RCC 7860 (cell line): ENCODE data around the gene TBX4.
A peak's percentile ranks its signal among the peaks of the same experiment; 100 is the strongest.
"Not testable (repeated sequence)": the region's sequence is repeated elsewhere in the genome, so short reads cannot be mapped to it uniquely, and the experiment has no call there.

ENCODE experiments used
- DNase-seq: peaks from one replicate; pipeline ENCODE4 v3.0.0-alpha.2; 2015; ENCODE audit warnings: low spot score
- FAIRE-seq: peaks from 2 replicates; lab custom pipeline; 2012; peaks lifted over from hg19 to GRCh38; lab: Jason Lieb, UNC

TBX4 gene

DNA sequence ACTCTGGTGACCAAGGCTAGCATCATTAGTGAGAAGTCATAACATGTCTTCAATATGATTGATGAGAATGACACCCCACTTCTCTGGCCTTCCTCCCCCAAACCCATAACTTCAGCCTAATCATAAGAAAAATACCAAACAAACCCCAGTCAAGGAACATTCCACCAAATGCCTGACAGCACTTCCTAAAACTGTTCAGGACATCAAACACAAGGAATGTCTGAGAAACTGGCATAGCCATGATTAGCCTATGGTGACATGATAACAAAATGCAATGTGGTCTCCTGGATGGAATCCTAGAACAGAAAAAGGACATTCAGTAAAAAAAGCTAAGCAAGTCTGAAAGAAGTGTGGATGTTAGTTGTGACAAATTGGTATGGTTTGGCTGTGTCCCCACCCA, 24.7 kb upstream of the TBX4 start:
- DNase-seq (peak; percentile 19), FAIRE-seq (no peak)

DNA sequence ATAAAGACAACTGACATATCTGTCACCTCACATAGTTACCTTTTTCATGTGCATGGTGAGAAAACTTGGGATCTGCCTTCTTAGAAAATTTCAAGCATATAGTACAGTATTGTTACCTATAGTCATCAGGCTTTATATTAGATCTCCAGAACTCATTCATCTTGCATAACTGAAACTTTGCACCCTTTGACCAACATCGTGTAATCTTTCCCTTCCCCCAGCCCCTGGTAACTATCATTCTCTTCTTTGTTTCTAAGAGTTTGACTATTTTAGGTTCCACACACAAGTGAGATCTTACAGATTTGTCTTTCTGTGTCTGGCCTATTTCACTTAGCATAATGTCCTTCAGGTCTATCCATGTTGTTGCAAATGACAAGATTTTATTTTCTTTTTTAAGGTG, 22.9 kb upstream of the TBX4 start:
- DNase-seq, result no peak
- FAIRE-seq, result no peak

DNA sequence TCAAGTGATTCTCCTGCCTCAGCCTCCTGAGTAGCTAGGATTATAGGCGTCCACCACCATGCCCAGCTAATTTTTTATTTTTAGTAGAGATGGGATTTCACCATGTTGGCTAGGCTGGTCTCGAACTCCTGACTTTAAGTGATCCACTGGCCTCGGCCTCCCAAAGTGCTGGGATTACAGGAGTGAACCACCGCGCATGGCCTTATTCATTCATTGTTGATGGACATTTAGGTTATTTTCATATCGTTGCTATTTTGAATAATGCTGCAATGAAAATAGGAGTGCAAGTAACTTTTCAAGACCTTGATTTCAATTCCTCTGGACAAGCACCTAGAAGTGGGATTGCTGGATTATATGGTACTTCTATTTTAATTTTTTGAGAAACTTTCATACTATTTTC, 22.4 kb upstream of the TBX4 start:
- not testable (repeated sequence) for DNase-seq, FAIRE-seq

DNA sequence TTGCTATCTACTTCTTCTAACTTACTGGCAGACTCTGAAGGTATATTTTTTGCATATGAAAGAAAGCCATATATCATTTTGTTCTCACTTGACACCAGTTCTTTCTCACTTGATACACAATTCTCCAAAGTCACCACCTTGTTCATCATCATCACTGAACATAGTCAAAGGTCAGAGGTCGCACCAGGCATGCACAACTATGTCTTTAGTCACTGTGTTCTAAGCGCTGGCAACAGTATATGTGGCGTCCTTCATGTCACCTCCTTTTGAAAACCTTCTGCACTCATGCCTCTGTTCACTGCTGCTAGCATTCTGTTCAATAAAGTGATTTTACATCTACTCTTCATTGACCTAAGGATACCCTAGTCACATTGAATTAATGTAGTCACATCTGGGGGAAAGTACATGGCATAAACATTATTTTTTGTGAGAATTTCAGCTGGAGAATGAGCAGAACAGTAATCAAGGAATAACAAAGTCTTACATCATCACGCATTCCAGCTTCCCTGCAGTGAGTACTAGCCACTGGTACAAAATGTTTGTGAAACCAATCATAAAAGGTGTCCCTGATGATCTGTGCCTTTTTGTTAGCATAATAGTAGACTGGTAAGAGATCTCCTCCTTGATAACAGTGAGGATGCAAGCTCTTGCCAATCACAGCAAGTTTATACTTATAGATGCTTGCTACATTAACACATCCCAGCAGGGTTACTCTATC, 20.5 kb upstream of the TBX4 start:
- DNase-seq (peak; percentile 38), FAIRE-seq (no peak)

DNA sequence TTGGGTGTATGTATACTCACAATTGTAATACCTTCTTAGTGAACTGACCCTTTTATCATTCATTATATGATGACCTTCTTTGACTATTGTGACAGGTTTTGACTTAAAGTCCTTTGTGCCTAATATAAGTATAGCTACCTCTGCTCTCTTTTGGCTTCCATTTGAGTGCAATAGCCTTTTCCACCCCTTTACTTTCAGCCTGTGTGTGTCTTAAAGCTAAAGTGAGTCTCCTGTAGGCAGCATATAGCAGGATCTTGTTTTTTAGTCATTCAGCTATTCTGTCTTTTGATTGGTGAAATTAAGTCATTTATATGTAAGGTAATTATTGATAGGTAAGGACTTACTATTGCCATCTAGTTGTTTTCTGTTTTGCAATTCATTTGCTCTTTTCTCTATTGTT, 15.9 kb upstream of the TBX4 start:
- DNase-seq (no peak), FAIRE-seq (no peak)

DNA sequence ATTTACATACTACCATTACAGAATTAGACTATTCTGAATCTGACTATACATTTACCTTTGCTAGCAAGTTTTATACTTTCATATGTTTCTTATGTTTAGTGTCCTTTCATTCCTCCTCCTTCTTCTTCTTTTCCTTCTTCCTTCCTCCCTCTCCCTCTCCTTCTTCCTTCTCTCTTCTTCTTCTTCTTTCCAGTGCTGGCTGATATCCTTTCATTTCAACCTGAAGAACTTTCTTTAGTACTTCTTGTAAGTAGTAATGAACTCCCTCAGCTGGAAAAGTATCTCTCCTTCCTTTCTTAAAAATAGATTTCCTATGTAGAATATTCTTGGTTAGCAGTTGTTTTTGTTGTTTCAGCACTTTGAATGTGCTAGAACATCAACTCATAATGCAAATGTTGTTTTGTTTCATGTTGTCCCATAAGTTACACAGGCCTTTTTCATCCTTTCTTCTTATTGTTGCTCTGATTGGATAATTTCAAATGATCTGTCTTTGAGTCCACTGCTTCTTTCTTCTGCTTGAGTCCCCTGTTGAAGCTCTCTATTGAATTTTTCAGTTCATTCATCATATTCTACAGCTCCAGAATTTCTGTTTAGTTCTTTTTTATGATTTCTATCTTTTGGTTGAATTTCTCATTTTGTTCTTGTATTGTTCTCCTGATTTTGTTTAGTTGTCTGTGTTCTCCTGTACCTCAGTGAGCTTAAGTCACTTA, 15.1 kb upstream of the TBX4 start:
- DNase-seq (no peak), FAIRE-seq (no peak)

DNA sequence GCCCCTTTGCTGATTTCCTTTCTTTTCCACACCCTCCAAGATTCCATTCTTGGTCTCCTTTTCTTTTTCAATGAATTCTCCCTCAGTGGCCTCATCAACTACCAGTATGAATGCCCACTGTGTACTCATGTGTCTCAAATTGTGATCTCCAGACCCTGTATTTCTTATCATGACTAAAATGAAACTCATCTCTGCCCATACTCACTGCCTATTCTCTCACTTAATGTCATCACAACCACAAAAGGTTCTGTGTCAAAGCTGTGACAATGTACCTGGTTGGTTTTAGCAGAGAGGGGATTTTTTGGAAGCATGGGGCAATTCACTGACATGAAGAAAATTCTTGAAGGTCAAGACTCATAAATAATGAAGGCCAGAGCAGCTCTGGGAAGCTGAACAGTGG, 11.5 kb upstream of the TBX4 start:
- no peak for FAIRE-seq

DNA sequence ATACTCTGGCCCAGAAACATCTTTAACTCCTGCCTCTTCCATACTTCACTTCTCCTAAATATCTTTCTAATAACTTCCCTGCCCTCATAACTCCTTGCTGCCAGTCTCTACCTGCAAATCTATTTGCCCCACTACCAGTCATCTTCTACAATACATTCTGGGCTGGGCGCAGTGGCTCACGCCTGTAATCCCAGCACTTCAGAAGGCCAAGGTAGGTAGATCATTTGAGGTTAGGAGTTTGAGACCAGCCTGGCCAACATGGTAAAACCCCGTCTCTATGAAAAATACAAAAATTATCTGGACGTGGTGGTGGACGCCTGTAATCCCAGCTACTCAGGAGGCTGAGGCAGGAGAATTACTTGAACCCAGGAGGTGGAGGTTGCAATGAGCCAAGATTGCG, 10.7 kb upstream of the TBX4 start:
- not testable (repeated sequence) for DNase-seq, FAIRE-seq

More for the DNA sequence above, 11.5 kb upstream of the TBX4 start:
- no peak for DNase-seq

DNA sequence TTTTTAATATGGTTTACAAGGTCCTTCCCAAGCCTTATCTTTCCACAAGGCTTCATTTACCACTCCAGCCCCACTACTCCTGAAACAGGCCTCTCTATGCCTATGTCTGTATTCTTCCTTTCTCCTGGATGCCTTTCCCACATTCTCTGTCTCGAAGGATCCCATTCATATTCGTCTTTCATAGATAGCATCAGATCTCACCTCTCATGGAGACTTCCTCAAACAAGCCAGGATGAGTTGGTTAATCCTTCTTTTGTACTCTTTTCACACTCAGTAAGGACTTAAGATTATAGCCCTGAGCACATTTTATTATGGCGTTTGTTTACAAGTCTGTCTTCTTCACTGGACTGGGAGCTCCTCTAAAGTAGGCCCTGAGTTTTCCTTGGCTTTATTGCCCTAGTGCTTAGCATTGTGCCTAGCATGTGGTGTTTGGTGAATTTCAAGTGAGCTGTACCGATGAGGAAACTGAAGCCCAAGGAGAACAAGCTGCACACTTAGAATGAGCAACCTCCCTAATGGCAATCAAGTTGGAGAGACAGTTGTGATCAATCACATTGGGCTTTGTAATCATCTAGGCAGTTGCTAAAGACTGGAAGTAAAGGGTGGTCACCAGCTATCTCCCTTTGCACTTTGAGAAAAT, 10.0 kb upstream of the TBX4 start:
- DNase-seq (no peak), FAIRE-seq (no peak)

DNA sequence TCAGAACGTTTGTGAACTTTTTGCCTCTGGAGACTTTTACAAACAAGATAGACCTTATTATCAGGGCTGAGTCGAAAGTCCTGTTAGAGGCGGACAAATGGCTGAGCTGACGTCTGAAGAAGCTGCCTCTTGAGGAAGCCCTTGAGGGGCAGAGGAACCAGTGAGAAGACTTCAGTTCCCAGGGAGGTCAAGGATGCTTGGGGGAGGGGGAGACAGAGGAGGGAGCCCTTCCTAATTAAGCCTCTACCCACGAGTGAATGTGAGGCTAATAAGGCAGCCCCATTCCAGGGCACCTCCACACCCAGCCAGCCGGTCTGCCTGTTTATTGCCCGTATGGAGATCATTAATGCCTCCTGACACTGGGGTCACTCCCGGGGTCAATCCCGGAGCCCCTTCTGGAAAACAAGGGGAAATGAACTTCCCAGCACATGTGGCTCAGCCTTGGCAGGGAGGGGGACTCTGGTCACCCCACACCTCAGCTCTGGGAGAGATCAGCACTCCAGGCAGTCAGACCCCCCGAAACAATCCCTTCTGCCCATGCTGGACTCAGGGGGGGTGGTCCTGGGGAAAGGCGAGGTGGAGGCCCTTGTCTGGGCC, 9.2 kb upstream of the TBX4 start:
- DNase-seq, result no peak

DNA sequence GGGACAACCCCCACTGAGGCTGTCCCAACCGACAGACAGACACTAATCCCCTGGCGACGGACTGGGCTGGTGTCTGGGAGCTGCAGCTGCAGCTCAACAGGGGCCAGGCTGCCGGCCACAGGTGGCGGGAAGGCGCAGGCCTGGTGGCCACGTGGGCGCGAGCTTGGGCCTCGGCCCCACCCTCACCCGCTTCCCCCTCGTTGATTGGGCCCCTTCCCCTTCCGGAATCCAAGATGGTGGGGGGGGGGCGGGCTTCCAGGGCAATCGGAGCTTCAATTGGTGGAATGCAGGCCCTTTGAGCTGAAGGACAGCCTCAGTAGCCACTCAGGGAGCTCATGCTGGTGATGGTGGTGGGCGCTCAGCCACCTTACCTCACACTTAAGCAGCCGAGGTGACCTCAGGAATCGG, 8.7 kb upstream of the TBX4 start:
- DNase-seq (no peak), FAIRE-seq (no peak)

More for the DNA sequence above, 9.2 kb upstream of the TBX4 start:
- no peak for FAIRE-seq

DNA sequence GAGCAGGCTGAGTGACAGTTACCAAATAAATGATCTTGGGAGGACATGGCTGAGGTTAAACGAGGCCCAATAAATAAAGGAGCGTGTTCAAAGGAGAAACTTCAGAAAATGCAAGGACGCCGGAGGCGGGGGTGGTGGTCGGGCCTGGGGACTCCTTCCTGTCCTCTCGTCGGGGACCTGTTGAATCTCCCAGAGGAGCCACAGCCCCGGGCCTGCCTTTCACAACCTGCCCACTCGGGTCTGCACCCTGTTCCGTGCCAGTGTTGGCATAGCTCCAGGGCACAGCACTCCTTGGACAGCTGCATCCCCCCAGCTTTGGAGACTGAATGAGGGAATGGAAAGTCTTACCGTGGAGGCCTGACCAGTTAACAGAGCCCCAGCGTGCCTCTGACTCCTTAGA, 8.1 kb upstream of the TBX4 start:
- DNase-seq (no peak), FAIRE-seq (no peak)

DNA sequence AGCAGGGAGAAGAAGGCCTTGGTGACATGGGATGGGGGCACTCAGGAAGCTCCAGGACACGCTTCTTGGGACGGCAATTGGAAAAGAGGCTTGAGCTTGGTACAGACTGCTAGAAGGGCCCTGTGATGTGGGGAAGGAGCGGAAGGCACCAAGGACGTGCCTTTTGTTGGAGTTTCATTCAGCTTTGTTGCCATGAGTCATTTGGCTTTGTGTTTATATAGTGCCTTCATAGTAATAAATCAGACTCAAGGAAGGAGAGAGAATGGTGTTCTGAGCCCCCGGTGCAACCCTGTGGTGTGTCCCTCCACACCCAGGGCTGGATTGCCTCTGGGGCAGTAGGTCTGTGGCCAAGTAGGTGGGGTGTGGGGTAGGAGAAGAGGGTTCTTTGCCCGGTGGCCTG, 7.4 kb upstream of the TBX4 start:
- DNase-seq (no peak), FAIRE-seq (no peak)

DNA sequence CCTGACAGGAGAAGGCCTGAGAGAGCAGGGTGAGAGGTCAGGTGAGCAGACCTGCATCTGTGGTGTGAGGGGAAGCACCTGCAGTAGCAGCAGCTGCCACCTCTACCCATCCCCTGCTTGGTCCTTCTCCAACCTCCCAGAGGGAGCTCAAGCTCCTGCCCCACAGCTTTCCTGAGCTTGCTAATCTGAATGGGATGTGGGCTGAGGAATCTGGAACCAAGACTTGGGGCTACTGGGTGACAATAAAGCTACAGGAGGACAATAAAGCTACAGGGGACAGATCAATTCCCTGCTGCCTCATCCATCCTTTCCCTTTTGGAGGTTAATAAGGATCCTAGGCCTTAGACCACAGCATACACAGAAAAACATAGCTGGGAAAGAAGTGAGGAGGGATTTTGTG, 4.9 kb upstream of the TBX4 start:
- DNase-seq (no peak), FAIRE-seq (no peak)

DNA sequence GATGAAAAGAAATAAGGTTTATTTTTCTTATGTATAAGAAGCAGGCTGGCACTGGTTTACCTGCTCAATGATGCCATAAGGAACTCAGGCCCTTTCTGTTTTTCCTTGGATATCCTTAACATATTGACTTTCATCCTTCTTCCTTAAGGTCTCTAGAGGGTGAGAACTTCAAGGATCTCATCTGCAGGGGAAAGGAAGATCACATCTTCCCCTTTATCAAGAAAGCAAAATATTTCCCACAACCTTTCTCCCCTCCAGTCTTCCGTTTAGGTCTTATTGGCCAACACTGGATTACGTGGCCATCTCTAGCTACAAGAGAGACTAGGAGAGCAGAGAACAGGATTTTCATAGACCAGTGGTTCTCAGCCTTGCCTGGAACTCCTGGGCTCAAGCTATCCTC, 4.2 kb upstream of the TBX4 start:
- no peak for DNase-seq
- FAIRE-seq, result no peak

DNA sequence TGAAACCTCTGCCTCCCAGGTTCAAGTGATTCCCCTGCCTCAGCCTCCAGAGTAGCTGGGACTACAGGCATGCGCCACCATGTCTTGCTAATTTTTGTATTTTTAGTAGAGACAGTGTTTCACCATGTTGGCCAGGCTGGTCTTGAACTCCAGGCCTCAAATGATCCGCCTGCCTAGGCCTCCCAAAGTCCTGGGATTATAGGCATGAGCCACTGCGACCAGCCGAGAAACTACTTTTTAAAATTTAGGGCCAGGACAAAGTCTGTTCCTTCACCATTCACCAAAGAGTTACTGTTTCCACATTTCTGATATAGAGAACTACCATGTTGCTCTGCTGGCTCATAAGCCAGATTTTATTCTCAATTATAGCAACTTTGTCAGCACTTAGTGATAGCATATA, 3.1 kb upstream of the TBX4 start:
- not testable (repeated sequence) for DNase-seq, FAIRE-seq

DNA sequence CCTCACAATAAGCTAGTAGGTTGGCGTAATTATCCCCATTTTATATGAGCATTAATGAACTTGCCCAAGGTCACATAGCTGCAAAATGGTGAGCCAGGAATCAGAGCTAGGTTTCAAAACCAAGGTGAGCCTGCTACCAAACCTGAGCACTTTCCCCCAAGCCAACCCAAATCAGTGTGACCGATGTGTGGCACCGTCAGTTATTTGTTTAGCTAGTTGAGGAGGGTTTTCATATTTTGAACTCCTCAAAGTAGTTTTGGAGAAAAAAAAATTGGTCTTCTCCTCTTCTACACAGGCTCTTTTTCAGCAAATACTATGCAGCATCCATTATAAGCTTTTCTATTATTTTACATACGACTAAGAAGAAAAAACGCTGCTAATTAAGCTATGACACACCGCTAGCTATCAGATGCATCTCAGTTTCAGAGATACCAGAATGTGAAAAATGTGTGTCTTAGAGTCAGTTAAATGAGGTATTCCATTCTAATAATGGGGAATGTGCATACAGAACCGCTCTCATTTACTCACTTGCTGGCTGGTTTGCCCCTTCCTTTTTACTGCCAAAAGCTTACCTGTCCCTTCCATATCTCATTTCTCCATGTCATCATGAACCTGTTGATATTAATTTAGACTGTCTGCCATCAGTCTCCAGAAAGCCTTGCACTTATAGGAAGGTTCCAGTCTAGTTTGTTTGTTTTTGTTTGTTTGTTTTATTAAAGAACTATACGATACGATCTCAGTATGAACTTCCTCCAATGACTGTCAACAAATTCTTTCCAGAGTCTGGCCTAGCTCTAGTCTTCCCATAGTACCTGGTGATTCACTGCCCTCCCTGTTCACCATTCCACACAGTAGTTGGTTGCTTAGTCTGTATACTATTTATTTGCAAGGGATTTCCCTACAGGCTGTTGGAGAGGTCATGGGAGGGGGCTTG, 2.2 kb upstream of the TBX4 start:
- DNase-seq, result no peak
- FAIRE-seq, result no peak

DNA sequence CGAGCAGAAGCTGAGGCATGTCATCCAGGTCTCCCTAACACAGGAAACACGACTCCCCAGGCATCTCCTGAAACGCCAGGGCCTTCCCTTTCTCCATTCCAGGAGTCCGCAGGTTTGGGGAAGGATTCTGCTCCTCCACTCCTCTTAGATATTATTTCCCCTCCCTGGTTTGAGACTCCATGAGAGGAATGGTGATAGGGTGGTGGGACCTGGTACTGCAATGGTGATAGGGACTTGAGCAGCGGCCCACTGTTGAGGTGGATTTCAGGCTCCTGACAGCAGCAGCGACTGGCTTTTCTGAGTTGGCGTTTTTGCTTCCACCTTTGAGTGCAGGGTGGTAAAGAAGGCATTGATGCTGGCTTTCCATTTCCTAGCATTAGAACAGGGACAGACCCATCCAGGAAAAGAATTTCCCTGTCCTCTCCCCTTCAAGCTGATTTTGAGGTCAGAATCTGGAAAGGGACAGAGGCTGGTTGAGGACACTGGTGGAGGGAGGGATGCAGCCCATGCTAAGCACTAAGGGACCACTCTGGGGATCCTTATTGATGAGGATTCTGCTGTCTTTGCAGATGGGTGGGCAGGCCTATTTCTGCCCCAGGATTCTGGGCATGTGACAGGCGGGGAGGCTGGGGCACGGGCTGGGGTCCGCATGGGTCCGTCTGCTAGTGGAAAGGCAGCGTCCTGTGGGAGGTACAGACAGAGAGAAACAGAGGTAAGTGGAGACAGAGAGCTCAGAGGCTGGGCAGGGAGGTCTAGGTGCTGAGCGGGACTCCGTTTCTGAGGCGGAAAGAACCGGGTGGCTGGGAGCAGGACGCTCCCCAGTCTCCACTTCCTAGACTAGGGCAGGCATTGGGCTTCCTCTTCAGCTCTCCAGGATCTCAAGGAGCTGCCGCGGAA, 1.3 kb upstream of the TBX4 start:
- FAIRE-seq, result no peak

DNA sequence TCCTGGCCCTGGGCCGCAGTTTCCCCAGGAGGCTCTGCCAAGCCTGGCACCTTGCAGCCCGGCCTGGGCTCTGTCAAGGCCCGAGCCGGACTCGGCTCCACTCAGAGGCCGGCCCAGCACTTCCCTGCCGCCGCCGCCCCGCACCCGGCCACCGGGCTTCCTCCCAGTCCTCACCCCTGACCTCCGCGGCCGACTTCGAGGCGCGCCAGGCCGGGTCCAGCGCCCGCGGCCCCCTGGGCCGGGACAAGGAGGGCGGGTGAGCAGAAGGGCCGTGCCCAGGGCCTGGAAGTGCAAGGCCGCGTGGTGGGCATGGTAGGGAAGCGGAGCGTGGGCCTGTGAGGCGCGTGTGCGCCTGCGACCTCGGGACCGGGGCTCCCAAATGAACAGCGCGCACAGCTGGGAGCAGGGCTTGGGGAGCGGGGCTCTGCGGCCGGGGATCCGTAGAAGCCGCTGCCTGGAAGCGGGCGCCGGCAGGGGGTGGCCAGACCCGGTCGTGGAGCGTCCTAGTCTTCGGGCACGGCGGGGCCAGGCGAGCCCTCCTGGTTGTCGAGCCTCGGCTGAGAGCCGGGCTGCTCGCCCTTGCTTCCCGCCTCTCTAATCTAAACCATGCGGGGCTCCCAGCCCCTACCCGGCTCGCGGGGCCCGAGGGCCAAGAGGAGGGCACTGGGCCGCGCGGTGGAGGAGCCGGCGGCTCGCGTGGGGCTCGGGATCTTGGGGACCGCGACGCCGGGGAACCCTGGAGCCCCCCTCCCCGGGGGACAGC, 503 bp upstream of the TBX4 start:
- DNase-seq, result no peak
- no peak for FAIRE-seq

More for the DNA sequence above, 1.3 kb upstream of the TBX4 start:
- DNase-seq, result no peak
